ENCODE measurements around the gene RNF5. TPM values are rescaled to one million over a fixed set of nuclear protein-coding genes. Genes with fewer than 3 reads are reported as not detected.

Gene RNF5
- total and polyA plus RNA-seq, 2 donors (not counting 1 experiment from before 2014, with no cell fraction given): 25.5 to 40.7 TPM

- H3K36me3 ChIP-seq (replicated peaks in 1 of 2; ENCODE audit: control extremely low read depth in 1 of 2, control insufficient read depth in 1 of 2, extremely low read depth in 1 of 2, insufficient read depth in 2 of 2, low read length in 1 of 2): no peaks in the 10 kb centered on the region
- H3K79me2 ChIP-seq (ENCODE audit: control insufficient read depth, insufficient read depth, low read length): no peaks in the 10 kb centered on the region
- H3K4me3 ChIP-seq (ENCODE audit: control extremely low read depth in 1 of 5, extremely low read depth in 1 of 5, insufficient read depth in 1 of 5, low read depth in 2 of 5, low read length in 4 of 5): peak overlapping the region in 4 of 5 experiments; percentile 21 to 53 (median 38)
- H3K4me2 ChIP-seq (replicated peaks; ENCODE audit: low read depth, low read length, poor library complexity, severe bottlenecking): peak overlapping the region; percentile 61
- H4K20me1 ChIP-seq (ENCODE audit: control insufficient read depth, insufficient read depth, low read length, poor library complexity, severe bottlenecking): no peaks in the 10 kb centered on the region
- ChIA-PET CTCF (no interaction called here), POLR2A (interaction anchor here (0.6 kb wide), 1 partner anchor 19 kb away, joined by 8 read pairs; the partner anchor contains the start of gene FKBPL)
- peak overlapping the region; percentile 54 for H2AFZ ChIP-seq (ENCODE audit: insufficient read depth, low read depth, low read length, poor library complexity, severe bottlenecking)
- peaks cover 0 to 62% (median 30%) of the 10 kb centered on the region in 4 experiments for H3K27me3 ChIP-seq (replicated peaks in 1 of 4; ENCODE audit: control extremely low read depth in 1 of 4, control insufficient read depth in 3 of 4, insufficient read depth in 4 of 4, low read length in 3 of 4)
- Mint-ChIP-seq H3K4me1 (peaks cover 45% of the 10 kb centered on the region), H3K27me3 (peaks cover 65% of the 10 kb centered on the region), H3K4me3 (peak overlapping the region; percentile 73), H3K9me3 (ENCODE audit: insufficient read depth) (no peaks in the 10 kb centered on the region), H3K27ac (no peak overlapping the region)
- peaks cover 28 to 29% of the 10 kb centered on the region in 2 donors for H3K4me1 ChIP-seq (ENCODE audit: control insufficient read depth in 2 of 2, insufficient read depth in 2 of 2, low read length in 2 of 2)
- DNase-seq: no peak
- peak overlapping the region; percentile 43 for H3K9ac ChIP-seq (ENCODE audit: low read length)
- peak; percentile 9 for ATAC-seq (ENCODE audit: low read depth)
- intact Hi-C loops (cut with micrococcal nuclease): no loop called here
- TF ChIP-seq CTCF (IDR thresholded peaks at IDR 0.05): no peak
- TF ChIP-seq EZH2 (IDR thresholded peaks at IDR 0.05; ENCODE audit: borderline replicate concordance, insufficient read depth, low read depth, low read length, poor library complexity, severe bottlenecking): no peak
- peaks cover 0 to 16% (median 3%) of the 10 kb centered on the region in 3 donors for H3K9me3 ChIP-seq (ENCODE audit: control extremely low read depth in 1 of 3, control insufficient read depth in 2 of 3, insufficient read depth in 1 of 3, low read length in 2 of 3)
- no peak overlapping the region for H3K27ac ChIP-seq (ENCODE audit: low read length in 2 of 2)
- WGBS (ENCODE audit: insufficient coverage): 38% methylated on average over 43 of the region's 47 CpGs
Observed at GRCh38 chr6:32149092-32149755, 29.0 kb upstream of the RNF5 start.

All from B cell (primary cell).